Left colon (tissue), 2 donors: Measurements from ENCODE around the gene SCYL3. TPM values are rescaled to one million over a fixed set of nuclear protein-coding genes. Genes with fewer than 3 reads are reported as not detected.
"Not testable (repeated sequence)": the region's sequence is repeated elsewhere in the genome, so short reads cannot be mapped to it uniquely, and the experiment has no call there.

Experiments
- ATAC-seq: fragments of 200-7000 bp; cut with Tn5 transposase; one replicate; pipeline ENCODE4 v1.9.1; 2020; ENCODE audit warnings: mild to moderate bottlenecking, moderate library complexity
- DNase-seq, 2 donors: peaks; one replicate each; pipeline ENCODE4 v3.0.0-alpha.2; 2020
- intact Hi-C, 2 donors: fragments of 100-400 bp; cut with DNase I in 1 of 2; cut with micrococcal nuclease in 1 of 2; formaldehyde crosslinking; loops; one replicate each; pipeline versions ENCODE4 v1.11.2 to v1.14.0; 2022; cut with DNase I, micrococcal nuclease
- total RNA-seq, 2 donors: library from RNA; stranded (reverse); fragmentation: NEBNext Ultra II Directional; extraction: Animal tissue kit (Norgen Biotek cat#: 25700); gene quantifications; one replicate each; pipeline ENCODE4 v1.2.1, GENCODE V29; 2021
- donor health status: DM: no; HTN: no; CAD: no.
- donor health status: DM: yes; HTN: yes; CAD: no.

The SCYL3 gene
- total RNA-seq, 2 donors from 2014 or later: 14.7 to 15.4 TPM

DNA sequence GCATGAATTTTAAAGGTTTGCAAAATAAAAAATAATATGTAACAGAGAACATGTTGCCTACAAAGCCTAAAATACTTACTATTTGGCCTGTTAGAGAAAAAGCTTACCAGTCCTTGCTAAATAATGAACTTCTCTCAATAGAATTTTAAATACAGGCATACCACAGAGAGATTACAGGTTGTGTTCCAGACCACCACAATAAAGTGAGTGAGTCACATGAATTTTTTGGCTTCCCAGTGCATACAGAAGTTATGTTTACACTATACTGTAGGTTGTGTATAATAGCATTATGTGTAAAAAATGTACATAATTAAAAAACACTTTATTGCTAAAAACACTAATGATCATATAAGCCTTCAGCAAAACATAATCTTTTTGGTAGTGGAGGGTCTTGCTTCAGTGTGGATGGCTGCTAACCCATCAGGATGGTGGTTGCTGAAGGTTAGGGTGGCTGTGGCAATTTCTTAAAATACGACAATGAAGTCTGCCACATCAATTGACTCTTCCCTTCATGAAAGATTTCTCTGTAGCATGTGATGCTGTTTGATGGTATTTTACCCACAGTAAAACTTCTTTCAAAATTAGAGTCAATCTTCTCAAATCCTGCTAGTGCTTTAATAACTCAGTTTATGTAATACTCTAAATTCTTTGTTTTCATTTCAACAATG is 48.6 kb downstream of the SCYL3 start:
- no peak for DNase-seq
- no peak for ATAC-seq
- intact Hi-C loops: no loop called here

DNA sequence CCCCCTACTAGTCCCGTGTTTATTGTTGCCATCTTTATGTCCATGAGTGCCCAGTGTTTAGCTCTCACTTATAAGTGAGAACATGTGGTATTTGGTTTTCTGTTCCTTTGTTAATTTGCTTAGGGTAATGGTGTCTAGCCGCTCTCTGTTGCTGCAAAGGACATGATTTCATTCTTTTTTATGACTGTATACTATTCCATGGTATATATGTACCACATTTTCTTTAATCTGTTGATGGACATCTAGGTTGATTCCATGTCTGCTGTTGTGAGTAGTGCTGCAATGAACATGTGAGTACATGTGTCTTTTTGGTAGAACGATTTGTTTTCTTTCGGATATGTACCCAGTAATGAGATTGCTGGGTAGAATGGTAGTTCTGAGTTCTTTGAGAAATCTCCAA is 54.8 kb downstream of the SCYL3 start:
- DNase-seq: no peak
- intact Hi-C loops: no loop called here
- ATAC-seq: no peak

DNA sequence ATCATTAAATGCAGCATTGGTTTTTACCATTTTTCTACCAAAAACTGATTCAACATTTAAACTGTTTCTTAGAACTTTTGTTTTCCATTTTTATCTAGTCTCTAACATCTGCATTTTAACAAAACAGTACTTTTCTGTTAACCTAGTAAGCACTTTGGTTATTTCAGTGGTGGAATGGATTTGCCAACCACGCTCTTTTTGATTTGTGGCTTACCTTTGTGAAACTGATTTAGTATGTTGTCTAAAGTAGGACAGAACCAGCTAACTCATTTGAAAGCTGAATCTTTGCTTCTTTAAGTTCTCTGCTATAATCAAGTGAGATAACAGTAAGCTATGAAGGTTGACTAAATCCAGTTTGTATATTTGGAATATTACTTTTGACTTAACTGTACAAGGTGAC is 57.5 kb downstream of the SCYL3 start:
- intact Hi-C loops: no loop called here
- ATAC-seq (no peak), DNase-seq (no peak)

DNA sequence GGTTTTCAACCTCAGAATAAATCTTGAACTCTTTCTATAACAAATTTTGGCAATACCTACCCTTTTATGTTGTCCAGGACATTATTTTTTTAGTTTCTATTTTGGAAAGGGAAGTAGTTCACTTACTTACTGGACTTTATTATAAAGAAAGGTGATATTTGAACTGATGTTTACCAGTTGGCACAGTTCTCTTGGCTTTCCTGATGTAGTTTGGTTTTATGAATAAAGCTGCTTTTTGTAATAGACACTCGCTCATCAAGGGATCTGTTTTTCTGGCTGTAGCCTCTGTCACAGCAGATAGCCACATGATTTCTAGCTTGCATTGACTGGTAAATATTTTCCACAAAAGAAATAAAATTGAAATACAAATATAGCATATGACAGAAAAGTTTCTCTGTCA is 58.0 kb downstream of the SCYL3 start:
- no peak for ATAC-seq

DNA sequence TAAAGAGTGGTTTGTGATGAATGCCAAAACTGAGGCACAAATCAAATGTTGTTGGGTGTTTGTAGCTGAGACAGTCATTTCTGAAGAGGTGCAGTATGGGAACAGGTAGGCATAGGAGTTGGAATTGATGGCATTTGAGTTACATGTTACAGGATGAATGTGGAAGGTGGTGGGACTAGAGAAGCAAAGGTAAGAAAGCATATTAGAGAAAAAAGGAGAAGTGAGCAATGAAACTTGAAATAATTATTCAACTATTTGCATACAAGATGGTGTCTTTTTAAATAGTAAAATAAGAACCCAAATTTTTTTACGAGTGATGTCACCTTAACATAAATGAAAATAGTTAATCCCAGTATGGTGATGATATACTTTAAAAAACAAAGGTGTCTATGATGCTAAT is 58.8 kb downstream of the SCYL3 start:
- DNase-seq (no peak), ATAC-seq (no peak)
- intact Hi-C loops: no loop called here

More for the DNA sequence above, 58.0 kb downstream of the SCYL3 start:
- no peak for DNase-seq
- intact Hi-C loops: no loop called here

DNA sequence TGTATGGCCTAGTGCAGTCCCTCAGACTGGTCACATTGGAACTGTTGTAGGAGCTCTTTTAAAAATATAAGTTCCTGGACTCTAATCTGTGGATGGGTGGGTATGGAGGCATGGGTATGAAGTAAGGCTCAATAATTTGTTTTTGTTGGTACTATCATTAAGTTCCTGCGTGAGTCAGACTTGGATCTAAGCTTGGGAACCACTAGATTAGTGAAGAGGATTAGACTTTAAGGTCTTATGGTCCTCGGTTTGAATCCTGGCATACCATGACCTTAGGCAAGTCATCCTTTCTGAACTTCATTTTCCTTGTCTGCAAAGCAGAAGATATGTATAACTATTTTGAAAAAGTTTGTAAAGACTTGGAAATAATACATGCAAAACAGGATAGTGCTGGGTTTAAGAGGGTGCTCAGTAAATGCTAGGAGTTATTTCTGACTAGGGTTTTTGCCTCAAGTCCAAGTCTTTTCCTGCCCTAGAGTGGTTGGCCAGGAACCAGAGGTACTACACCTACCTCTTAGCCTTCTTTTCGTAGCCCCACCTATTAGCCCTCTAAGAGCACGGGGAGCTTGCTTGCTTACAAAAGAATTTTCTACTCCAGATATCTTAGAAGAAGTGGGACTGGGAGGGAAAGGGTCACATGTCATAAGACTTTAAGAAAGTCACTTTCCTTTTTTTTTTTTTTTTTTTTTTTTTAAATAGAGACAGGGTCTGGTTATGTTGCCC is 60.4 kb downstream of the SCYL3 start:
- intact Hi-C loops: no loop called here
- ATAC-seq (no peak), DNase-seq (no peak)

DNA sequence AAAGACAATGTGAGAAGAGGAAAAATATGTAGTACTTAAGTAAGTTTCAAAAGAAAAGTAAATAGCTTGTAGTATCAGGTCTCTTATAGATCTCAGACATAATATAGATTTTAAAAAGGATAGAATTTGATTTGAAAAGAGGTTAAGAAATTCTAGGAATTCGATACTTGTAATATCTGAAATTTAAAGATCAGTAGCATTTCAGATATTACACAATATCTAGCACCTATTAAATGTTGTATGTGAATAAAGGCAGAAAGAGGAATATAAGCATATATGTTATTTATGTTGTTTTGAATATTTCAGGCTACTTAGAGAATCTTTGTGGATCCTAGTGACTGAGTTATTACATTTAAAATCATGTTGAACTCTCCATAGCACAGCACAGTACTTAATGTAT is 64.0 kb downstream of the SCYL3 start:
- ATAC-seq (no peak), DNase-seq (no peak)
- intact Hi-C loops: no loop called here

DNA sequence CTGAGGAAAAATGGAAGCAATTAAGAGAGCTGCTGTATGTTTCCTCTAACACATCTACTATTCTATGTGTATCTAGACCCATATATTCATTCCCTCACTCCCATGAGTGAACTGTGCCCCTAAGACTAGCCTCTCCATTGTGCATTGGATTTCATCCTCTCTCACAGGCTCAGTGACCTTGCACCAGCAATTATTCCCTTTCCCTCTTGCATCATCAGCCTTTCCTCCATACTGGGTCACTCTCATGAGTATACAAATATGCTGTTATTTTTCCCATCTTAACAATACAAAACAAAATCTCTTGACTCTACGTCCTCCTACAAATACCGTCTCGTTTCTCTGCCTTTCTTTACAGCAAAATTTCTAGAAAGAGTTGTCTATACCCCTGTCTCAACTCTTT is 69.5 kb downstream of the SCYL3 start:
- intact Hi-C loops: no loop called here
- DNase-seq: no peak
- ATAC-seq: no peak

DNA sequence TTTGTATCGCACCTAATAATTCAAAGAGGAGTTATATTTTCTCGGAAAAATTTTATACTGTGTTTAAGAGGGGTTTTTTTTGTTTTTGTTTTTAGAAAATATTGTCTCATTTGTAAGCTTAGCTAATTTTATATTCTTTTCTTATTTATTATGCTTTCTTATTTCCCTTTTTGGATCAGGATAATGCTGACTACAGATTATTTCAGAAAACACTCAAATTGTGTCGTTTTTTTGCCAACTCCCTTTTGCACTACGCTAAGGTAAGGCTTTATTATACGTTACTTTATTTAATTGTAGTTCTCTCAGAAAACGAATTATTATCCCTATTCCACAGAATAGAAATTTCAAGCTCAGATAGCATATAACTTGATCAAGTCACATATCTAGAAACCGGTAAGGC is 72.2 kb downstream of the SCYL3 start:
- intact Hi-C loops: no loop called here
- DNase-seq: no peak
- ATAC-seq: no peak

DNA sequence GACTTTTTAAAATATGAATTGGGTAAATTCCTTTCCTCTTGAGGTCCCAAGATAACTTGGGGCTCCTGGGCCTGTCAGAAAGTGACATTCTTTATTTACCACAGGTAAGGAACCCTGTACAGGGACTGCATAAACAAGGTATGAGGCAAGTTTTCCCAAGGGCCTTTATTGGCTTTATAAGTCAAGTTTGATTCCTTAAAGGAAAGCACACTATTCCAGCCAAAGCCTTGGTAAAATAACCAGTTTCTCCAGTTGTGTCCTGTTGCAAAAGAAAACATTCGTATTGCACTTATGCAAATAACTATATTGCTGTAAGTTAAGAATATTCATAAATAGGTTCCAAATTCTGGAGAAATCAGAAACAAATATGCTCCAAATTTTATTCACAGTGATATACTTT is 77.1 kb downstream of the SCYL3 start:
- intact Hi-C loops: no loop called here
- no peak for ATAC-seq

DNA sequence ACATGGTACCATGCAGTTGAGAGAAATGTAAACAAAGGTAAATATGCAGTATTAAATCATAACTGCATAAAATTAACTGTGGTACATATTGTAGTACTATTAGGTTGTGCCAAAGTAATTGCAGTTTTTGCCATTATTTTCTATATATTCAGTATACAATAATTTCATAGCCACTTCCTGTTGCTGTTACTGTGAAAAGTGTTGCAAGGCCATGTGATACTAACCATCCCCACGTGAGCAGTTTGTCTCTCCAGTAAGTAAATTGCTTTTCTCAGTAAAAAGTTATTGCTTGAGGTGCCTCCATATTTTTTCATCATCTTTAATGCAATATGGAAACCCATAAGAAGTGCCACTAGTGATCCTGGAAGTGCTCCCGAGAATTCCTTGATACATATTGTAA is 79.4 kb downstream of the SCYL3 start:
- intact Hi-C loops: no loop called here
- no peak for ATAC-seq
- DNase-seq: no peak

More for the DNA sequence above, 77.1 kb downstream of the SCYL3 start:
- no peak for DNase-seq

DNA sequence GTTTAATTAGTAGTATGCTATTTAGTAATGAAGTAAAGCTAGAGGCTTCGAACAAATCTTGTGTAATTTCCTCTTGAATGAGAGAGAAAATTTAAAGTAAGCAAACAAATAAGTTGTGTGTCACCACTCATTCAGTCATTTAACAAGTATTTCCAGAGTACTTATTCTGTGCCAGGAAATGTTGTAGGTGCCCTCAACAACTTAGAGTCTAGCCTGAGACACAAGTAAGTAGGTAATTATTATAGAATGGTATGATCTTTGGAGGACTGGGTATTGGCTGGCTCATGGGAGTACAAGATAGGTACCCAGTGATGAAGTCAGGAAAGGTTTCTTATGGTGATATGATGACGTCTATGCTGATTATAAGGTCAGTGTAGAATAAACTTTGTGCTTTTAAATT is 81.6 kb downstream of the SCYL3 start:
- ATAC-seq (no peak), DNase-seq (no peak)
- intact Hi-C loops: no loop called here

DNA sequence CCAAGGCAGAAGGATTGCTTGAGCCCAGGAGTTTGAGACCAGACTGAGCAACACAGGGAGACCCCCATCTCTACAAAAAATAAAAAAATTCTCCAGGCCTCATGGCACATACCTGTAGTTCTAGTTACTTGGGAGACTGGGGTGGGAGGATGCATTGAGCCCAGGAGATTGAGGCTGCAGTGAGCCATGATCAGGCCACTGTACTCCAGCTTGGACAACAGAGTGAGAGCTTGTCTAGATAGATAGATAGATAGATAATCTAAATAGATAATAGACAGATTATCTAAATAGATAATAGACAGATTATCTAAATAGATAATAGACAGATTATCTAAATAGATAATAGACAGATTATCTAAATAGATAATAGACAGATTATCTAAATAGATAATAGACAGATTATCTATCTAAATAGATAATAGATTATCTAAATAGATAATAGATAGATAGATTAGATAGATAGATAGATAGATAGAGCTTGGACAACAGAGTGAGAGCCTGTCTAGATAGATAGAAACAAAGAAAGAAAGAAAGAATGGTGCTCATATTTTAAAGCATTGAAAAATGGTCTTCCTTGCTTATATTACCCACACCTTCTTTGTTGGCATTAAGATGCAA is 82.2 kb downstream of the SCYL3 start:
- ATAC-seq, intact Hi-C loops: not testable (repeated sequence)

DNA sequence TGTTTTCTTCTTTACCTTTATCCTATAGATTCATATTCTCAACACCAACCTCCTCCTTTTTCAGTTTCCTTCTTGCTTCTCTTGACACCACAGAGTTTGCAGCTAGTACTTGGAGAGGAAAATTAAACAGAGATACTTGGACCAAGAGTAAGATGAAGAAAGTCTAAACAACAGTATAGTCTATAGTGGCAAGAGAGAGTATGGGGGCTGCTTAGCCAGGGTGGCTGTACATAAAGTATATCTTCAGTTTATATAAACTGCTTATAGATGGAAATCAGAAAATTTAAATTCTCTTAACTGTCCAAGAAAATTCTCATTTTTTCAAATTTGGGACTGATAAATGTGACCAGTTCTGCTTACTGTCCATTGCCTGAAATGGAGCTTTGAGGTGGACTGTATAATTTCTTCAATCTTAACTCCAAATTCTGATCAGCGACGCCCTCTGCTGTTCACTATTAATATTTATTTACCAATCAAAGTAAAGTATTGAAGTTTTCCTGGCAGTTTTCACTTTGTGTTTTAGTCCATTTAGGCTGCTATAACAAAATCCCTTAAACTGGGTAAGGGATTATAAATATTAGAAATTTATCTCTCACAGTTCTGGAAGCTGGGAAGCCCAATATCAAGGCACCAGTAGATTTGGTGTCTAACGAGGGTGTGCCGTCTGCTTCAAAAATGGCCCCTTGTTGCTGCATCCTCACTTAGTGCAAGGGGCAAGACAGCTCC is 84.2 kb downstream of the SCYL3 start:
- ATAC-seq (no peak), DNase-seq (peak in 1 of 2 donors; percentile 21)
- intact Hi-C loops: no loop called here

More for the DNA sequence above, 82.2 kb downstream of the SCYL3 start:
- DNase-seq: not testable (repeated sequence)

DNA sequence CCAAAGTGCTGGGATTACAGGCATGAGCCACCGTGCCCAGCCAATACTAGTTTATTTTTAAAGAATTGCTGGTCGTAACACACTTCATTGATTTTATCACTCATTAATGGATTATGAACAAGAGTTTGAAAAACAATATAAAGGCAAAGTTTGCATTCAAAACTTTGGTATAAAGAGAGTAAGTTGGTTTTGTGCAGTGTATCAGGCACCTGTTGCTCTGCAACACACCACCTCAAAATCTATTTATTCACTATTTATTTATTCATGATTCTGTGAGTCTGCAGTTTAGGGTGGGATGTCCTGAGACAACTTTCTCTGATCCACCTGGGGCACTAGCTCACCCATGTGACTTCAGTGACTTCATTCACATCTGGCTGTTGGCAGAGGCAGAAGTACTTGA is 88.8 kb downstream of the SCYL3 start:
- intact Hi-C loops: no loop called here
- no peak for ATAC-seq
- DNase-seq: no peak

DNA sequence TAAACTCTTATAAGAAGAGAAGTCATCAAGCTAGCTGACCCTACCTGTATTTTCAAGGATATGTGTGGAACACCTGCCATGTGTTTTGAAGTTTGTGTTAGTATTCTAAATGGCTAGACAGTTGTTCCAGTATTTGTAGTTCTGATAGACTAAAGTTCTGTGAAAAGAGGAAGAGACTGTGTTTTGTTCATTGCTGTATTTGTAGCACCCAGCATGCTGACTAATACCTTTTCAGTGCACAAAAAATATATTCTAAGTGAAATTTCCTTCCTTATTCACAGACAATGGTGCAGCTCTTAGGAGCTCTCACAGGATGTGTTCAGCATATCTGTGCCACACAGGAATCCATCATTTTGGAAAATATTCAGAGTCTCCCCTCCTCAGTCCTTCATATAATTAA is 90.8 kb downstream of the SCYL3 start:
- no peak for ATAC-seq
- intact Hi-C loops: no loop called here
- DNase-seq: no peak
